Stomach smooth muscle (tissue), 2 donors: Measurements from ENCODE around the gene PKP4.

Source experiments
- H3K27ac ChIP-seq: one replicate; pipeline ENCODE4 v1.7.0; 2013; ENCODE audit warnings: mild to moderate bottlenecking, low read length, inconsistent platforms
- H3K27me3 ChIP-seq, 2 donors: one replicate each; pipeline ENCODE4 v1.7.0; 2013; ENCODE audit warnings: low read length in 2 of 2; ENCODE audit not compliant: insufficient read depth in 2 of 2, control insufficient read depth in 1 of 2
- H3K36me3 ChIP-seq, 2 donors: one replicate each; pipeline ENCODE4 v1.7.0; 2013; ENCODE audit warnings: low read length in 2 of 2; ENCODE audit not compliant: control insufficient read depth in 2 of 2, insufficient read depth in 2 of 2
- H3K4me1 ChIP-seq: one replicate; pipeline ENCODE4 v1.7.0; 2013; ENCODE audit warnings: low read length; ENCODE audit not compliant: control insufficient read depth, insufficient read depth
- H3K4me3 ChIP-seq, 2 donors: one replicate each; pipeline ENCODE4 v1.7.0; 2013; ENCODE audit warnings: low read length in 2 of 2
- H3K9ac ChIP-seq, 2 donors: one replicate each; pipeline ENCODE4 v1.7.0; 2013; ENCODE audit warnings: low read length in 2 of 2, mild to moderate bottlenecking in 1 of 2
- H3K9me3 ChIP-seq, 2 donors: one replicate each; pipeline ENCODE4 v1.7.0; 2013; ENCODE audit warnings: low read length in 2 of 2; ENCODE audit not compliant: control insufficient read depth in 2 of 2
- donor health status: healthy.
- donor health status: Pancreatic carcinoma.

PKP4 gene

DNA sequence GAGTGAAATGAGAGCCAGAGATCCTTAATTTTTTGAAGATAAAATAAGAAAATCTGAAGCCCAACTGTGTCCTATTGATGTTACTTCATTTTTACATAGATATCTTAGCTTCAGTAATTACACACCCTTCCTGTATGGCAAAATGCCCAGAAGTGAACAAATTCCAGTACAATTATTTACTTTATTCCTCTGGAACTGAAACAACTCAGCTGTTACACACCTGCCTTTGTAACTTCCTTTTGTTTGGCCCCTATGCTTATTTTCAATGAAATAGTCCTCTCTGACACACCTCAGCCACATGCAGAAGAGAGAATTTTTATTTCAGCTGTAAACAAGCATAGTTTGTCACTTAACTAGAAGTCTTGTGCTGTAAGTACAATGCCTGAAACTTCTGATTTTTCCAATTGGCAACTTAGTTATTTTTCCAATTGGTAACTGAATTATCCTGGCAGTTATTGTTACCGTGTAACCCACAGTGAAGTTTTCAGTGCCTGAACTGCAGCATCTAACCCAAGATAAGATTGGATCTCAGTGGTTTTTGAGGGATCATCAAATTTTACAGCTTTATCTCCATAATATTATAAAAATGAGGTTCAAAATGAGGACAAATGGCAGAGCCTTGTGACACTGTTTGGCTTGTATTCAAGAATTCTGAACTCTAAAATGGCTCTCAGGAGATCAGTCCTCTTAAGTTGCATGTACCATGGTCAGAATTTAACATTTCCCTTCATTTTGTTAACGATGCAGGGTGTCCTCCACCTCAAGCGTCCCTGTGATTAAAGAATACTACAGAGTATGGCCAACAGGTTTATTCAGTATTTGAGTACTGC lies 82.6 kb downstream of the PKP4 start:
- no peaks in the 10 kb centered on the region for H3K4me1 ChIP-seq
- no peak overlapping the region for H3K4me3 ChIP-seq
- no peaks in the 10 kb centered on the region for H3K27me3 ChIP-seq
- no peak overlapping the region for H3K9ac ChIP-seq
- H3K27ac ChIP-seq, result no peak overlapping the region
- H3K36me3 ChIP-seq, result no peaks in the 10 kb centered on the region
- H3K9me3 ChIP-seq, result no peaks in the 10 kb centered on the region

DNA sequence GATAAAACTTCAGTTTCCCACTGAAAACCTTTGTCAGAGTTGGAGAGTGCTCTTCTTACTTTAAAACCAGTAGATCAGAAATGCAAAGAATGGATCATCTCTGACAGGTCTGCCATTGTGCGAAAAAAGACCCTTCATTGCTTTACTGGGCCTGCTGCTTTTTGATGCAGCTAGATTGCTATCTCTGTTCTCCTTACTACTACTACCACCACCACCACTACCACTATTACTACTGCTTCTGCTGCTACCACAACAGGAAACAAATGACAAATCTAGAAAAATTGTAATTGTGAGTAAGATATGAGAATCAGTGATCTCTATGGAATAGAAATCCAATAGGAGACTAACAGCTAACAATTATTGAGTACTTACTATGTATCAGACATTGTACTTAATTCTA lies 85.8 kb downstream of the PKP4 start:
- no peaks in the 10 kb centered on the region for H3K4me1 ChIP-seq
- H3K9ac ChIP-seq, result no peak overlapping the region
- no peaks in the 10 kb centered on the region for H3K9me3 ChIP-seq

DNA sequence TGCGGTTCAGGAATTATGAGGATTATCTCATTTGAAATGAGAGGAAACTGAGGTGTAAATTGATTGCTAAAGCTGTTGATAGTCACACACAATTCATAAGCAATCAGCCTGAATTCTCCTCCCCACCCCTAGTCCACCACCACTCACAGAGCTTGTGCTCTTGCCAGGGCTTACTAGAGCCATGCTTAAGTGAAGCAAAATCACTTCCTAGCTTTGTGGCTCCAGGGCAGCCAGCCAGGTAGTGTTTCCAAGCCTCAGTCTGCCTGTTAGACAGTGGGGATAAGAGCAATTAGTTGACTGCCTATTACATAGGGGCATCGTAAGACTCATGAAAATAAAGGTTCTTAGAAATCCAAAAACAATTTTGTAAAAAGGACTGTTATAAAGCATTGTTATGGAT lies 87.2 kb downstream of the PKP4 start:
- peaks cover 5 to 7% of the 10 kb centered on the region in 2 donors for H3K36me3 ChIP-seq
- H3K9ac ChIP-seq, result no peak overlapping the region
- H3K4me1 ChIP-seq, result no peaks in the 10 kb centered on the region
- no peak overlapping the region for H3K4me3 ChIP-seq
- no peaks in the 10 kb centered on the region for H3K9me3 ChIP-seq
- H3K27ac ChIP-seq, result no peak overlapping the region
- no peaks in the 10 kb centered on the region for H3K27me3 ChIP-seq

More for the DNA sequence above, 85.8 kb downstream of the PKP4 start:
- no peak overlapping the region for H3K27ac ChIP-seq
- H3K4me3 ChIP-seq, result no peak overlapping the region
- no peaks in the 10 kb centered on the region for H3K36me3 ChIP-seq
- no peaks in the 10 kb centered on the region for H3K27me3 ChIP-seq

DNA sequence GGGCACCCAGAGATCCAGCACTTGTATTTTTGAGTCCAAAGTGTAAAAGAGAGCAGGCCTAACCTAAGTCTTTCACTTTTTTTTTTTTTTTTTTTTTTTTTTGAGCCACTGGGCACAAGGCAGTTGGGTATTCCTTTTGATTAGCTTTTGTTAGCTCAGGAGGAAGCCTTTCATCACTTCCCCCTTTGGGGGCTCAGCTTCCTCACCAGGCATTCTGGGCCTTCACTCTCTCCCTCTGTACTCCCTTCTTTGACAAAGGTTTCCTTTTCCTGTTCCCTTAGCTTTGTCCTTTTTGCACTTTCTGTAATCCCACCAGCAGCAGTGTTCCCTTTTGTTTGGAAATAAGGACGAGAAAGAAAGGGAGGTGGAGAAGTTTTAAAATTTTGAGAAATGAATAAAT lies 88.2 kb downstream of the PKP4 start:
- Histone ChIP-seq H3K9ac (no peak overlapping the region), H3K36me3 (peaks cover 5 to 7% of the 10 kb centered on the region in 2 donors), H3K27me3 (no peaks in the 10 kb centered on the region), H3K4me3 (no peak overlapping the region), H3K9me3 (no peaks in the 10 kb centered on the region), H3K27ac (no peak overlapping the region), H3K4me1 (no peaks in the 10 kb centered on the region)

DNA sequence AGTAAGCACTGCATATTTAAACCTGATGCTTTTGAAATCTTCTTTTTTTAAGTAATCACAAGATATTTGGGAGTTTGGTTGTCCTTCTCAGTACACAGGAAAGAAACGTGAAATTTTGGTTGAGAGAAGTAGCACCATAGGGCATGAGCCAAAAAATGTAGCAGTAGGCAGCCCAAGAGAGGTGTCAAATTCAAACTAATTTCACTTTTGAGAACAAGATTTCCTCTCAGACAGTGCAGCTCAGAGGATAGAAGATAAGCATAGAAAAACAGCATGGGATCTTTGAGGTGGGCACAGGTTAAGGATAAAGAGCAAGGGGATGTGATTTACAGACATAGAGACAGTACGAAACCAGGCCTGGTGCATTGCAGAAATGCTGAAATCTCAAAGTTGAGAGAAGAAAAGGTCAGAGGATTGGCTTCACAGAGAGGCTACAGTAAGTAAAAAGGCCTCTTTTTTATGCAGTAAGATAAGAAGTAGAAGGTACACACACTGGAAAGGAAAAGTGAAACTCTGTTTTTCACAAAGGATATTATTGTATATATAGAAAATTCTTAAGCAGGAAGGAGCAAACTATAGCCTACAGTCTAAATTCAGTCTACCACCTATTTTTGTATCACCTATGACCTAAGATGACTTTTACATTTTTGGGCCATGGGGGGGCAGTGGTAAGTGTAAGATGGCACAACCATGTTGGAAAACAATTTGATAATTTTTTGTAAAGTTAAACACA lies 89.8 kb downstream of the PKP4 start:
- H3K4me3 ChIP-seq, result no peak overlapping the region
- H3K9ac ChIP-seq, result no peak overlapping the region
- no peaks in the 10 kb centered on the region for H3K27me3 ChIP-seq
- H3K27ac ChIP-seq, result no peak overlapping the region
- peaks cover 5 to 7% of the 10 kb centered on the region in 2 donors for H3K36me3 ChIP-seq
- no peaks in the 10 kb centered on the region for H3K9me3 ChIP-seq
- no peaks in the 10 kb centered on the region for H3K4me1 ChIP-seq

DNA sequence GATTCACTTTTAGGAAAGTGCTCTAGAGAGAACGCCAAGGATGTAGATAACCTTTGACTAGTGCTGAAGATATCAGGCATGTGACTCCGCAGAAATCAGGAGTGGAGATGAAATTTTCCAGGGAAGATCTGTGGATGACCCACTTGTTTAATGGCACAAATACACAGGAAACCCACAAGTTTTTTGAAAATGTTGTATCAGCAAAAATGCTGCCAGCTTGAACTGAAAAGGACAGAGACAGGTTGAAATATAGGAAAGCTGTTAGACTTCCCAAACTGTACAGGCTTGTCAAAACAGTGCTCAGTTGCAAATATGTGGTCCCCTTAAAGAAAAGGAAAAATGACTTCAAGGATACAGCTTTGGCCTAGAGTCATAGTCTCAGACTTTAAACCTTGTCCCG lies 96.5 kb downstream of the PKP4 start:
- Histone ChIP-seq H3K4me3 (no peak overlapping the region), H3K27me3 (no peaks in the 10 kb centered on the region), H3K27ac (no peak overlapping the region), H3K36me3 (peaks cover 5 to 7% of the 10 kb centered on the region in 2 donors), H3K4me1 (no peaks in the 10 kb centered on the region), H3K9me3 (no peaks in the 10 kb centered on the region), H3K9ac (no peak overlapping the region)

DNA sequence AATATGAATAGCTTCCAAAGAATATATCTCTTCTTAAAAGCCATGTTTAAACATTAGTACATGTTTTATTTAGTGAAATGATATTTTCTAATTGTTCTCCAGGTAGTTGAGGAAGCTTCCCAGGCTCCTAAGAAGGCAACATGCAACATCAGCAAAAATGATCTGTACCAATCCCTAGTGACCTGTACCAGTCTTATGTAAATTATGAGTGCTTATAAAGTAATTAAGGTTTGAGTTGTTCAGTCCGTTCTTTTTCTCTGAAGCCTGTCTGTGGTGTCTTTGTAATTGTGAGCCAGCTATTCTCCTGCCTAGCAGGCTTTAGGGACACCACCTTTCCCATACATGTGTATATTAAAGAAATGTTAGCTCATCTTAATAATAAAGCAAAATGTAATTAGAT lies 98.2 kb downstream of the PKP4 start:
- H3K4me3 ChIP-seq, result no peak overlapping the region
- no peak overlapping the region for H3K27ac ChIP-seq
- H3K27me3 ChIP-seq, result no peaks in the 10 kb centered on the region
- no peak overlapping the region for H3K9ac ChIP-seq
- H3K9me3 ChIP-seq, result no peaks in the 10 kb centered on the region
- no peaks in the 10 kb centered on the region for H3K36me3 ChIP-seq
- H3K4me1 ChIP-seq, result no peaks in the 10 kb centered on the region

DNA sequence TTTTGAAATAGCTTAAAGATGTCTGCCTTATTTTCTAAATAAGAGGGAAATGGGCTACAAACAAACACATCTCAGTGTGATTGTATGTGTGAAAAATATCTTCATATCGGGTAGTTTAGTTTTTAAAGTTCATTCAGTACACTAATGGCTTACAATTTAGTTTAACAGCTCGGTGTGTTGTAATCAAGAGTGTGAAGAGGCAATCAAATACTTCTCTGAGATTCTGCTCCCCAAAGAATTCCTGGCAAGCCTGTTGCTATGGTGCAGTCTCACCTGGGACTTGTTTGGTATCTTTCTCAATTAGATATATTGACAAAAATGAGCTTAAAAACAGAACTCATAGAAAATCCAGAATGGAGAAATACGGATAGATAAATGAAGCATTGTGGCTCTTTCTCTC lies 99.4 kb downstream of the PKP4 start:
- Histone ChIP-seq H3K4me3 (no peak overlapping the region), H3K9me3 (no peaks in the 10 kb centered on the region), H3K27me3 (no peaks in the 10 kb centered on the region), H3K9ac (no peak overlapping the region), H3K36me3 (no peaks in the 10 kb centered on the region), H3K4me1 (no peaks in the 10 kb centered on the region), H3K27ac (no peak overlapping the region)

DNA sequence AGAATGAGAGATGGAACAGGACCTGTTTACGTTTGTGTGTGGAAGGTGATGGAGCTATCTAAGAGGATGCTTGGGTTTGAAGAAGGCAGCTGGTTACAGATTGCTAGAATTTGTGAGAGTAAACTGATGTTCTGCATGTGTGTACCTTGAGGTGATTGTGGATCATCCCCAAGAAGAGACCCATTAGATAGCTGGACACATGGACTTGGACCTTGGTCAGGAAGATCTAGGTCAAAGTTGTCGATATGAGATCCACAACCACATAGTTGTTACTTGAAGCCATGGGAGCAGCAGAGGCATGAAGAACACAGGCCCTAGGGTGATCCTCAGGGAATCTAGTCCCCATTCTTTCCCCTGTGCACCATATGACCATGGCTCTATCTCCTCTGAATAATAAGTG lies 101.0 kb downstream of the PKP4 start:
- no peaks in the 10 kb centered on the region for H3K36me3 ChIP-seq
- H3K9me3 ChIP-seq, result no peaks in the 10 kb centered on the region
- H3K4me3 ChIP-seq, result no peak overlapping the region
- no peaks in the 10 kb centered on the region for H3K27me3 ChIP-seq
- H3K9ac ChIP-seq, result no peak overlapping the region
- H3K4me1 ChIP-seq, result no peaks in the 10 kb centered on the region
- no peak overlapping the region for H3K27ac ChIP-seq

DNA sequence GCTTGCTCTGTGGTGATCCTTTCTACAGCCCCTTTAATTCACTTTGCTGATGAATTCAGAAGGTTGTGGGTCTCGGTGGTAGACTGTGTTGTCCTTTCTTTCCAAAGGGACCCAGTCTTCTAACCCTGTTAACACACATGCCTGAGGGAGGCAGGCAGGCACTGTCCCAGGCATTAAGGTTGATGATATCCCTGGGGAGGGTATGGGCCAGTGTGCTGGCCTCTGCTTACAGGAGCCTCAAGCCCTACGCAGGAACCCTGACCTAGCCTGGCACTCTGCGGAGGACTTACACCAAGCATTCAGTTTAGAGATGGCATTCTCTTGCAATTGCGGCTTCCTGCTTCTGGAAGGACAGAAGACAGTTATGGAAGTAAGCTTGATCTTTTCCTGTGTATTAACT lies 102.5 kb downstream of the PKP4 start:
- no peak overlapping the region for H3K27ac ChIP-seq
- H3K4me3 ChIP-seq, result no peak overlapping the region
- H3K36me3 ChIP-seq, result no peaks in the 10 kb centered on the region
- H3K9me3 ChIP-seq, result no peaks in the 10 kb centered on the region
- H3K27me3 ChIP-seq, result no peaks in the 10 kb centered on the region
- no peaks in the 10 kb centered on the region for H3K4me1 ChIP-seq
- H3K9ac ChIP-seq, result no peak overlapping the region

DNA sequence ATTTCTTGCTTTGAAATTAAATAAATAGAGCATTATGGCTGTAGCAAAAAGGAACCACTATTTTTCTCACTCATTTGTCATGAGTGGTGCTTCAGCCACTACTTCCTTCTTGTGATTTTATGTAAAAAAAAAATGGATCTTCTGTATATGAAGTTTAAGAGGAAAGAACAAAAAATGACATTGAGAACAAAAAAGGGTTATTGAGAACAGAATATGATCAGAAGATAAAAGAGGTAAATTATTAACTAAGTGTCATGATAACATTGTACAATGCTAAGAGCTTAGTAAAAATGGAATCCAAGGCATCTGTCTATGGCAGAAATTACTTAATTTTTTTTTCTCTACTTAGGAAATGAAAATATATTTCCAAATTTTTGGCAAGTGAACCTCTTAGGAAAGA lies 103.5 kb downstream of the PKP4 start:
- Histone ChIP-seq H3K9ac (no peak overlapping the region), H3K4me3 (no peak overlapping the region), H3K4me1 (no peaks in the 10 kb centered on the region), H3K36me3 (no peaks in the 10 kb centered on the region), H3K27ac (no peak overlapping the region), H3K27me3 (no peaks in the 10 kb centered on the region), H3K9me3 (no peaks in the 10 kb centered on the region)
